K562 (cell line): ENCODE measurements around the gene FPR1. TPM values are rescaled to one million over a fixed set of nuclear protein-coding genes. Genes with fewer than 3 reads are reported as not detected.

Source experiments
- ATF1 ChIP-seq, 2 experiments: fragments of 450-650 bp in 1 of 2; IDR thresholded peaks; 2 replicates each; pipeline ENCODE4 v1.6.1; 2016; ENCODE audit warnings: missing compliant biosample characterization in 1 of 2, missing genetic modification characterization in 1 of 2
- DEAF1 ChIP-seq: fragments of 450-650 bp; formaldehyde crosslinking; IDR thresholded peaks from 2 replicates; pipeline ENCODE4 v1.4.0; 2020; ENCODE audit warnings: mild to moderate bottlenecking, moderate library complexity
- ELK3 ChIP-seq: fragments of 450-650 bp; formaldehyde crosslinking; IDR thresholded peaks from 2 replicates; pipeline ENCODE4 v1.4.0; 2020; ENCODE audit warnings: mild to moderate bottlenecking
- FOXA3 ChIP-seq, 2 experiments: fragments of 450-650 bp in 1 of 2; sonication (generic) in 1 of 2; formaldehyde crosslinking; IDR thresholded peaks in 1 of 2; conservative IDR thresholded peaks in 1 of 2; 2 replicates each; pipeline versions ENCODE4 v1.4.0 to v1.8.0; 2020 to 2022; ENCODE audit warnings: mild to moderate bottlenecking in 2 of 2, missing genetic modification reagents in 1 of 2
- GABPB1 ChIP-seq: sonication (generic); formaldehyde crosslinking; IDR thresholded peaks from 2 replicates; pipeline ENCODE4 v1.8.0; 2022; ENCODE audit warnings: mild to moderate bottlenecking, missing genetic modification reagents
- HDAC2 ChIP-seq: fragments of 450-650 bp; IDR thresholded peaks from 2 replicates; pipeline ENCODE4 v1.6.1; 2016; ENCODE audit warnings: mild to moderate bottlenecking
- KAT7 ChIP-seq: sonication (generic); formaldehyde crosslinking; IDR thresholded peaks from 2 replicates; pipeline ENCODE4 v1.8.0; 2022; ENCODE audit warnings: missing genetic modification reagents, mild to moderate bottlenecking, borderline replicate concordance
- MCM7 ChIP-seq, 2 experiments: fragments of 450-650 bp; IDR thresholded peaks; 2 replicates each; pipeline ENCODE4 v1.6.1; 2016 to 2018
- NFRKB ChIP-seq: fragments of 450-650 bp; IDR thresholded peaks from 2 replicates; pipeline ENCODE4 v1.6.1; 2016; ENCODE audit warnings: low read depth
- PHB2 ChIP-seq: fragments of 450-650 bp; IDR thresholded peaks from 2 replicates; pipeline ENCODE4 v1.6.1; 2017; ENCODE audit warnings: low read depth
- SIX5 ChIP-seq, 2 experiments: IDR thresholded peaks; 2 replicates each; pipeline ENCODE4 v1.6.1; 2011; ENCODE audit warnings: low read length in 2 of 2, borderline replicate concordance in 1 of 2, low read depth in 1 of 2, mild to moderate bottlenecking in 1 of 2, moderate library complexity in 1 of 2; ENCODE audit not compliant: insufficient read depth in 1 of 2
- TRIM25 ChIP-seq: fragments of 450-650 bp; IDR thresholded peaks from 2 replicates; pipeline ENCODE4 v1.7.0; 2016; ENCODE audit warnings: borderline replicate concordance
- YBX1 ChIP-seq: fragments of 450-650 bp; IDR thresholded peaks from 2 replicates; pipeline ENCODE4 v1.7.1; 2016; ENCODE audit warnings: mild to moderate bottlenecking
- ZBTB5 ChIP-seq: fragments of 450-650 bp; IDR thresholded peaks from 2 replicates; pipeline ENCODE4 v1.6.1; 2017; ENCODE audit warnings: antibody characterized with exemption
- ZNF121 ChIP-seq: sonication (generic); formaldehyde crosslinking; conservative IDR thresholded peaks from 2 replicates; pipeline ENCODE4 v1.8.0; 2022; ENCODE audit warnings: missing genetic modification reagents
- ZNF143 ChIP-seq: sonication (generic); formaldehyde crosslinking; IDR thresholded peaks from 2 replicates; pipeline ENCODE4 v1.9.0; 2022; ENCODE audit warnings: mild to moderate bottlenecking, missing genetic modification reagents
- ZNF592 ChIP-seq: fragments of 450-650 bp; IDR thresholded peaks from 2 replicates; pipeline ENCODE4 v1.6.1; 2017; ENCODE audit warnings: antibody characterized with exemption, mild to moderate bottlenecking
- polyA plus RNA-seq, 8 experiments: library from polyadenylated mRNA; depleted of rRNA in 4 of 8; stranded (reverse) in 5 of 8; unstranded in 3 of 8; fragments of >200 nt; fragmentation: Nextera tagmentation in 2 of 8; fragmentation: Illumina TruSeq in 1 of 8; extraction: Ambion mirVana in 2 of 8; extraction: Trizol in 1 of 8; gene quantifications; 2 replicates each; pipeline versions ENCODE4 v1.2.1 to v1.2.3, GENCODE V29; 2011 to 2014; ENCODE audit warnings: inconsistent platforms in 1 of 8, missing spikeins in 1 of 8
- total RNA-seq, 7 experiments: library from RNA; depleted of rRNA in 6 of 7; stranded (reverse); fragments of >200 nt in 6 of 7; fragmentation: Illumina TruSeq in 2 of 7; extraction: Trizol in 2 of 7; gene quantifications; 2 replicates each; pipeline versions ENCODE4 v1.2.1 to v1.2.3, GENCODE V29; 2011 to 2021; ENCODE audit warnings: low replicate concordance in 1 of 7

Gene FPR1
- total and polyA plus RNA-seq, 9 of the 15 experiments (the other 6 are each of a cell fraction or from before 2014, with no cell fraction given), result 0.06 to 0.25 (median 0.14) TPM; not detected in 4

- TF ChIP-seq ZBTB5 (no peak), MCM7 (IDR thresholded peaks at IDR 0.05) (no peak), HDAC2 (no peak), TRIM25 (no peak), YBX1 (no peak), KAT7 (peak; percentile 52; the same call in 1 of the 2 replicates), ZNF121 (no peak), ELK3 (CRISPR knock-in tag) (no peak), ZNF143 (CRISPR knock-in tag) (no peak), NFRKB (no peak), GABPB1 (CRISPR knock-in tag) (peak; percentile 55), ZNF592 (no peak), DEAF1 (no peak), SIX5 (IDR thresholded peaks at IDR 0.05; ENCODE audit: borderline replicate concordance in 1 of 2, insufficient read depth in 1 of 2, low read depth in 1 of 2, low read length in 2 of 2) (no peak), ATF1 (CRISPR knock-in tag; IDR thresholded peaks at IDR 0.05) (no peak), ATF1 (tag; IDR thresholded peaks at IDR 0.05) (peak; percentile 76), PHB2 (no peak), FOXA3 (CRISPR knock-in tag; conservative IDR thresholded peaks at IDR 0.05 in 1 of 2, IDR thresholded peaks at IDR 0.05 in 1 of 2) (peak in 1 of 2 experiments; percentile 50; a peak in 1 of 4 replicates)
Observed at GRCh38 chr19:51702103-51702824, 49.4 kb downstream of the FPR1 start (continued).
